ENCODE data around the gene TARS3.
A peak's percentile ranks its signal among the peaks of the same experiment; 100 is the strongest.
"Not testable (repeated sequence)": the region's sequence is repeated elsewhere in the genome, so short reads cannot be mapped to it uniquely, and the experiment has no call there.

TARS3 gene

GRCh38 chr15:101654624-101655337 is 69.5 kb downstream of the TARS3 start:
- not testable (repeated sequence) for DNase-seq (ENCODE audit: low read depth)

GRCh38 chr15:101654171-101654570 is 70.1 kb downstream of the TARS3 start:
- DNase-seq (ENCODE audit: low read depth): no peak

- DNase-seq (ENCODE audit: low read depth): no peak
These were observed 71.4 kb downstream of the TARS3 start for GRCh38 chr15:101652786-101653430.

GRCh38 chr15:101652098-101652785 is 72.0 kb downstream of the TARS3 start, which contains the start of gene TM2D3:
TM2D3 (minus strand) TSS chr15:101652381; CDS start chr15:101652361, 20 bp downstream.
- DNase-seq (ENCODE audit: low read depth): peak; percentile 95

- DNase-seq (ENCODE audit: low read depth): no peak
These were observed 72.6 kb downstream of the TARS3 start for GRCh38 chr15:101651554-101652097.

GRCh38 chr15:101650145-101650544 is 74.1 kb downstream of the TARS3 start:
- no peak for DNase-seq (ENCODE audit: low read depth)

GRCh38 chr15:101648356-101648755 is 75.9 kb downstream of the TARS3 start:
- DNase-seq (ENCODE audit: low read depth): no peak

- no peak for DNase-seq (ENCODE audit: low read depth)
These were observed 77.0 kb downstream of the TARS3 start for GRCh38 chr15:101647251-101647650.

GRCh38 chr15:101646672-101647071 is 77.6 kb downstream of the TARS3 start:
- DNase-seq (ENCODE audit: low read depth): no peak

- no peak for DNase-seq (ENCODE audit: low read depth)
These were observed 81.9 kb downstream of the TARS3 start for GRCh38 chr15:101642361-101642760.

GRCh38 chr15:101641894-101642293 is 82.4 kb downstream of the TARS3 start:
- DNase-seq (ENCODE audit: low read depth): no peak

- DNase-seq (ENCODE audit: low read depth): peak; percentile 39
These were observed 83.0 kb downstream of the TARS3 start for GRCh38 chr15:101641129-101641764.

GRCh38 chr15:101639667-101640066 is 84.6 kb downstream of the TARS3 start:
- no peak for DNase-seq (ENCODE audit: low read depth)

GRCh38 chr15:101637919-101638318 is 86.4 kb downstream of the TARS3 start:
- no peak for DNase-seq (ENCODE audit: low read depth)

GRCh38 chr15:101637516-101637915 is 86.8 kb downstream of the TARS3 start:
- DNase-seq (ENCODE audit: low read depth): no peak

- no peak for DNase-seq (ENCODE audit: low read depth)
These were observed 87.2 kb downstream of the TARS3 start for GRCh38 chr15:101637038-101637437.

GRCh38 chr15:101635944-101636727 is 88.1 kb downstream of the TARS3 start:
- no peak for DNase-seq (ENCODE audit: low read depth)

GRCh38 chr15:101633356-101633755 is 90.9 kb downstream of the TARS3 start:
- DNase-seq (ENCODE audit: low read depth): no peak

GRCh38 chr15:101626729-101627128 is 97.5 kb downstream of the TARS3 start:
- not testable (repeated sequence) for DNase-seq (ENCODE audit: low read depth)

- no peak for DNase-seq (ENCODE audit: low read depth)
These were observed 98.3 kb downstream of the TARS3 start for GRCh38 chr15:101625980-101626379.

GRCh38 chr15:101625184-101625583 is 99.1 kb downstream of the TARS3 start:
- no peak for DNase-seq (ENCODE audit: low read depth)
